IMR-90 (cell line): ENCODE results near the gene SPCS3.

ENCODE experiments used
- BHLHE40 ChIP-seq: fragments of 150-350 bp; IDR thresholded peaks from 2 replicates; pipeline ENCODE4 v1.6.1; 2016; ENCODE audit warnings: mild to moderate bottlenecking, low read depth, low read length
- CTCF ChIP-seq: conservative IDR thresholded peaks from 2 replicates; pipeline ENCODE4 v1.5.1; 2012; ENCODE audit warnings: mild to moderate bottlenecking, low read depth, low read length, improper control_type of control experiment
- ELK1 ChIP-seq: fragments of 150-350 bp; IDR thresholded peaks from 2 replicates; pipeline ENCODE4 v1.6.1; 2016; ENCODE audit warnings: low read depth, mild to moderate bottlenecking, low read length, moderate library complexity, borderline replicate concordance
- MXI1 ChIP-seq: IDR thresholded peaks from 2 replicates; pipeline ENCODE4 v1.6.1; 2012; ENCODE audit warnings: low read depth, mild to moderate bottlenecking, low read length, moderate library complexity, borderline replicate concordance
- POLR2A ChIP-seq: IDR thresholded peaks from 2 replicates; pipeline ENCODE4 v1.6.1; 2012; ENCODE audit warnings: mild to moderate bottlenecking, low read depth, low read length
- RAD21 ChIP-seq: IDR thresholded peaks from 2 replicates; pipeline ENCODE4 v1.6.1; 2012; ENCODE audit warnings: low read length, improper control_type of control experiment

- TF ChIP-seq CTCF: no peak
- no peak for TF ChIP-seq POLR2A
- TF ChIP-seq ELK1: no peak
- TF ChIP-seq MXI1: no peak
- TF ChIP-seq BHLHE40: no peak
- no peak for TF ChIP-seq RAD21
These were observed 15.7 kb downstream of the SPCS3 start for GRCh38 chr4:176335421-176335820.
